ENCODE results near the gene DDX4. TPM values are rescaled to one million over a fixed set of nuclear protein-coding genes. Genes with fewer than 3 reads are reported as not detected.

The DDX4 gene
- total and polyA plus RNA-seq, 2 donors (not counting 1 experiment from before 2014, with no cell fraction given) = not detected

- no peak overlapping the region for H2AFZ ChIP-seq (ENCODE audit: insufficient read depth, low read depth, low read length, poor library complexity, severe bottlenecking)
- Mint-ChIP-seq H3K4me3 (no peak overlapping the region), H3K27me3 (peaks cover 6% of the 10 kb centered on the region), H3K9me3 (ENCODE audit: insufficient read depth) (no peaks in the 10 kb centered on the region), H3K27ac (no peak overlapping the region), H3K4me1 (no peaks in the 10 kb centered on the region)
- POLR2A ChIA-PET = no interaction called here
- H3K36me3 ChIP-seq (replicated peaks in 1 of 2; ENCODE audit: control extremely low read depth in 1 of 2, control insufficient read depth in 1 of 2, extremely low read depth in 1 of 2, insufficient read depth in 2 of 2, low read length in 1 of 2) = no peaks in the 10 kb centered on the region
- ATAC-seq (ENCODE audit: low read depth) = no peak
- no peaks in the 10 kb centered on the region for H3K79me2 ChIP-seq (ENCODE audit: control insufficient read depth, insufficient read depth, low read length)
- CTCF ChIA-PET = no interaction called here
- no peak overlapping the region for H3K27ac ChIP-seq (ENCODE audit: low read length in 2 of 2)
- H3K4me3 ChIP-seq (ENCODE audit: control extremely low read depth in 1 of 5, extremely low read depth in 1 of 5, insufficient read depth in 1 of 5, low read depth in 2 of 5, low read length in 4 of 5) = no peak overlapping the region
- H4K20me1 ChIP-seq (ENCODE audit: control insufficient read depth, insufficient read depth, low read length, poor library complexity, severe bottlenecking) = no peaks in the 10 kb centered on the region
- WGBS (ENCODE audit: insufficient coverage) = no CpG with 5 or more reads among the region's 3 CpGs
- no peak for TF ChIP-seq EZH2 (IDR thresholded peaks at IDR 0.05; ENCODE audit: borderline replicate concordance, insufficient read depth, low read depth, low read length, poor library complexity, severe bottlenecking)
- no peak for TF ChIP-seq CTCF (IDR thresholded peaks at IDR 0.05)
- DNase-seq = no peak
- intact Hi-C loops (cut with micrococcal nuclease) = no loop called here
- no peaks in the 10 kb centered on the region for H3K27me3 ChIP-seq (replicated peaks in 1 of 4; ENCODE audit: control extremely low read depth in 1 of 4, control insufficient read depth in 3 of 4, insufficient read depth in 4 of 4, low read length in 3 of 4)
- no peaks in the 10 kb centered on the region for H3K9me3 ChIP-seq (ENCODE audit: control extremely low read depth in 1 of 3, control insufficient read depth in 2 of 3, insufficient read depth in 1 of 3, low read length in 2 of 3)
- no peak overlapping the region for H3K4me2 ChIP-seq (replicated peaks; ENCODE audit: low read depth, low read length, poor library complexity, severe bottlenecking)
- H3K4me1 ChIP-seq (ENCODE audit: control insufficient read depth in 2 of 2, insufficient read depth in 2 of 2, low read length in 2 of 2) = no peaks in the 10 kb centered on the region
- no peak overlapping the region for H3K9ac ChIP-seq (ENCODE audit: low read length)
Observed at GRCh38 chr5:55750499-55750898, 12.6 kb downstream of the DDX4 start.

GRCh38 chr5:55758231-55758630 lies 20.4 kb downstream of the DDX4 start:
- peaks cover 0 to 9% (median 0%) of the 10 kb centered on the region in 4 experiments for H3K27me3 ChIP-seq (replicated peaks in 1 of 4; ENCODE audit: control extremely low read depth in 1 of 4, control insufficient read depth in 3 of 4, insufficient read depth in 4 of 4, low read length in 3 of 4)
- H3K27ac ChIP-seq (ENCODE audit: low read length in 2 of 2) = no peak overlapping the region
- DNase-seq (no peak), ATAC-seq (ENCODE audit: low read depth) (no peak)
- H3K79me2 ChIP-seq (ENCODE audit: control insufficient read depth, insufficient read depth, low read length) = no peaks in the 10 kb centered on the region
- H3K4me2 ChIP-seq (replicated peaks; ENCODE audit: low read depth, low read length, poor library complexity, severe bottlenecking) = no peak overlapping the region
- no peak overlapping the region for H3K9ac ChIP-seq (ENCODE audit: low read length)
- CTCF ChIA-PET = no interaction called here
- H3K4me1 ChIP-seq (ENCODE audit: control insufficient read depth in 2 of 2, insufficient read depth in 2 of 2, low read length in 2 of 2) = no peaks in the 10 kb centered on the region
- POLR2A ChIA-PET = no interaction called here
- TF ChIP-seq EZH2 (IDR thresholded peaks at IDR 0.05; ENCODE audit: borderline replicate concordance, insufficient read depth, low read depth, low read length, poor library complexity, severe bottlenecking) (no peak), CTCF (IDR thresholded peaks at IDR 0.05) (no peak)
- Mint-ChIP-seq H3K9me3 (ENCODE audit: insufficient read depth) (no peaks in the 10 kb centered on the region), H3K27ac (no peak overlapping the region), H3K4me1 (no peaks in the 10 kb centered on the region), H3K4me3 (no peak overlapping the region), H3K27me3 (peaks cover 30% of the 10 kb centered on the region)
- intact Hi-C loops (cut with micrococcal nuclease) = no loop called here
- peaks cover 0 to 3% (median 0%) of the 10 kb centered on the region in 3 donors for H3K9me3 ChIP-seq (ENCODE audit: control extremely low read depth in 1 of 3, control insufficient read depth in 2 of 3, insufficient read depth in 1 of 3, low read length in 2 of 3)
- H2AFZ ChIP-seq (ENCODE audit: insufficient read depth, low read depth, low read length, poor library complexity, severe bottlenecking) = no peak overlapping the region
- H3K4me3 ChIP-seq (ENCODE audit: control extremely low read depth in 1 of 5, extremely low read depth in 1 of 5, insufficient read depth in 1 of 5, low read depth in 2 of 5, low read length in 4 of 5) = no peak overlapping the region
- no peaks in the 10 kb centered on the region for H4K20me1 ChIP-seq (ENCODE audit: control insufficient read depth, insufficient read depth, low read length, poor library complexity, severe bottlenecking)
- H3K36me3 ChIP-seq (replicated peaks in 1 of 2; ENCODE audit: control extremely low read depth in 1 of 2, control insufficient read depth in 1 of 2, extremely low read depth in 1 of 2, insufficient read depth in 2 of 2, low read length in 1 of 2) = no peaks in the 10 kb centered on the region
- WGBS (ENCODE audit: insufficient coverage) = no CpG with 5 or more reads among the region's 1 CpG

Data from B cell (primary cell).